DOHH2 (cell line): ENCODE data around the gene UPF2.
"Not testable (repeated sequence)": the region's sequence is repeated elsewhere in the genome, so short reads cannot be mapped to it uniquely, and the experiment has no call there.

Source experiments
- CTCF ChIP-seq: fragments of 200-600 bp; sonication (generic); IDR thresholded peaks from one replicate; pipeline ENCODE4 v1.5.1; 2014; ENCODE audit warnings: antibody characterized with exemption, mild to moderate bottlenecking, low read depth, low read length; ENCODE audit not compliant: poor library complexity, severe bottlenecking
- EZH2phosphoT487 ChIP-seq: fragments of 200-600 bp; sonication (generic); IDR thresholded peaks from 2 replicates; pipeline ENCODE4 v1.6.1; 2017; ENCODE audit warnings: borderline replicate concordance, mild to moderate bottlenecking, antibody characterized with exemption, low read length, moderate library complexity, mixed read lengths

GRCh38 chr10:11889263-11889662 lies 153.3 kb downstream of the UPF2 start:
- not testable (repeated sequence) for TF ChIP-seq CTCF, EZH2phosphoT487
